GM19468 (cell line): Measurements from ENCODE around the gene ATG2B.
"Not testable (repeated sequence)": the region's sequence is repeated elsewhere in the genome, so short reads cannot be mapped to it uniquely, and the experiment has no call there.

Source experiments
- ATAC-seq: cut with Tn5 transposase; IDR thresholded peaks from one replicate; pipeline ENCODE4 v1.9.1; 2021; ENCODE audit warnings: mild to moderate bottlenecking, moderate library complexity, moderate number of reproducible peaks; ENCODE audit not compliant: unreplicated experiment; ENCODE audit errors: extremely low read depth

The ATG2B gene

DNA sequence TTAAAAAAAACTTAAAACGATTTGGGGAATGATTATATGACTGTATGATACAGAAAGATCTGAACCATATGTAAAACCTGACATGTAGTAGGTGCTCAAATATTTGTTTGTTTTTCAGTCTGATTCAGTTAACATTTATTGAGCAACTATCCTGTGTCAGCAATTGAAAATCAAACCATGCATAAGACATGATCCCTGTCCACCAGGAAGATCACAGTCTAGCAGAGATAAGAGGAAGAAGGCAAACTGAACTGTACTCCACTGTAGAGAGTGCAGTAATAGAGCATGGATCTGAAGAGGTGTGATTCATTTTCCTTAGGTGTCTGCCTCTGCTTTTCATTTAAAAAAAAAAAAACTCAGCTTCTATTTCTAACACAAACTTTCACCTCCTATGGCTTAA lies 20.9 kb upstream of the ATG2B start:
- ATAC-seq: no peak

DNA sequence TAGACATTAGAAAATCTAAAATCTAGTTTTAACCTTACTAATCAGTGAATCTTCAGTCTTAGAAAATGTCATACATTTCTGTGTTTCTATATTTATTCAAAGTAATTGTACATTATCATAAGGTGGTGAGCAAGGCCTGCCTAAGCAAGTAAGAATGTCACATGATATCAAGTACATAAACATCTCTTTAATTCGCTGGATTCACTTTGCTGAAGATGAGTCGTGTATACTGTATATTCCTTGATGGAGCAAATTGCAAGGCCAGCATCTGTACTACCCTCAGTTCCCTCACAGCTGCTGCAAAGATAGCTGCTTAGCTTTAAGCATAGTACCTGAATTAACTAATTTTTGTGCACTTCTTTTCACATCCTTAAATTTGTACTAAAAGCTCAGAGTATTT lies 20.3 kb upstream of the ATG2B start:
- ATAC-seq: no peak

DNA sequence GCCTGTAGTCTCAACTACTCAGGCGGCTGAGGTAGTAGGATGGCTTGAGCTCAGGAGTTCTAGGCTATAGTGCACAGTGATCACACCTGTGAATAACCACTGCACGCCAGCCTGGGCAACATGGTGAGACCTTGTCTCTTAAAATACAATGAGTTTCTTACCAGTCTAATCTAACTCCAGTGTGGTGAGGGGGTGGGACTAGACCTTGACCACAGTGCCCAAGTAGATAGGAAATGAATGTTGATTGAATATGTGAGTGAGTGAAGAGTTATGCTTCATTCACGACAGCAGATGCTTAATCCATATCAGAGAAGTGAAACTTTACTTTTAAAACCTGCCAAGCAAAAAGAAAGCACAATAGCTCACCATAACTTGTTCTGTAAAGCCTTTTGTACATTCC lies 17.6 kb upstream of the ATG2B start:
- peak; percentile 78 for ATAC-seq

DNA sequence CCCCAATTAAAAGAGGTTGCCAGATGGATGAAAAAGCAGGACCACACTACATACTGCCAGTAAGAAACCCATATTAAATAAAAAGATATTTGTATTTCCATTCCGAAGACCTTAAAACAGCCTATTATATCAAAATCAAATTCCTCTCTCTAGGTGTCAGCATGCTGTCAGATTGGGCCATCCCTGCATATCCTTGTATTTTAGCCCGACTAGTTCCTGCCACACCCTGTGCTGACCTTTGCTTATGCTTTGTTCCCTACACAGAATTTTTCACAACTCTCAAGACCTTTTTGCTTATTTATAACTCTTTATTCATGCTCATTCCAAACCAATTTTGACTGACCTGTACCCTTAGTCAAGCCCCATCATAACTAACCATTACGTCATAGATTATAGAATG lies 13.0 kb upstream of the ATG2B start:
- ATAC-seq: no peak

DNA sequence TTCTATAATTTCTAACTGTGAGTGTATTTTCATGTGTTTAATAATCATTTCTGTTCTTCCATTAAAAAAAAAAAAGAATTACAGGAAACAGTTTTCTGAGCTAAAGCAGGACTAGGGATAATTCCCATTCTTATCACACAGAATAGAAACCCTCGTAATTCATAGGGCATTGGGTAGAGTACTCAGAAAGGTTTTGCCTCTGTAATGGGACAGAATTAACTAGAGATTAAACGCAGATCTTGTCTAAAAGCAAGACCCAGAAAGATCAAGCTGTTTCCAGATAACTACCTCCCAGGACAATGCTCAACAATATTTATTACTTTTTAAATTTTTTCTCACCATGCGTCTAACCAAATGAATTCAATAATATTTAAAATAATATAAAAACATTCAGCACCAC lies 10.4 kb upstream of the ATG2B start:
- ATAC-seq: no peak

DNA sequence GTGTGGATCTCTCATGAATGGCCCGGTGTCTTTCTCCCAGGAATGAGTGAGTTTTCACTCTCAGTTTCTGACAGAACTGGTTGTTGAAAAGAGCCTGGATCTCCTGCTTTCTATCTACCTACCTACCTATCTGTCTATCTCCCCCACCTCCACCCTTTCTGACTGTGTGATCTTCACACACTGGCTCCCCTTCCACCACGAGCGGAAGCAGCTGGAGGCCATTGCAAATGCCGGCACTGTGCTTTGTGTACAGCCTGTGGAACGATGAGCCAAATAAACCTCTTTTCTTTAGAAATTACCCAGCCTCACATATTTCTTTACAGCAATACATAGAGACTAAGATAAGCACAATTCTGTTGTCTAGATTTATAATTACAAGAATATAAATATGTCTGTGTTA lies 7.4 kb upstream of the ATG2B start:
- no peak for ATAC-seq

DNA sequence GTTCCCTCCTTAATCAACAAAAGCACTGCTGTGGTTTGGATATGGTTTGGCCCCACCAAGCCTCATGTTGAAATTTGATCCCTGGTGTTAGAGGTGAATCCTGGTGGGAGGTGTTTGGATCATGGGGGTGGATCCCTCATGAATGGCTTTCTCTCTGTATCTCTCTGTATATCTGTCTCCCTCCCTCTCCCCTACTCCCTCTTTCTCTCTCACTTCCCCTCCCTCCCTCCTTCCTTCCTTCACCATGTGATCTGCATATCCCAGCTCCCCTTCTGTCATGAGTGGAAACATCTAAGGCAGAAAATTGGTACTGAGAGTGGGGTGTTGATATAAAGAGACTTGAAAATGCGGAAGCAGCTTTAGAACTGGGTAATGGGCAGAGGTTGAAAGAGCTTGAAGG lies 5.4 kb upstream of the ATG2B start:
- no peak for ATAC-seq

DNA sequence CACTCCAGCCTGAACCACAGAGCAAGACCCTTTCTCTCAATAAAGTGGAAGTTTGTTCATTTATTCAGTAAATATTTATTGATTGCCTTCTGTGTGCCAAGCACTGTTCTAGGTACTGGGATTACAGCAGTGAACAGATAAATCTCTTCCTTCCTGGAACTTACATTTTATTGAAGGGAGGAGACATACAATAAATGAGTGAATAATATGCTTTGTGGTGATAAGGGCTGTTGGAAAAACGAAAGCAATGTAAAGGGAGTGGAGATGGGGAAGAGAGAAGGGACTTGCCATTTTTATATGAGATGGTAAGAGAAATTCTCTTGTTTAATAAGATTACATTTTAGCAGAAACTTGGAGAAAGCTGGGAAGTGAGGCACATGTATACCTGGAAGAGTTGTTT lies 1.8 kb upstream of the ATG2B start:
- no peak for ATAC-seq

DNA sequence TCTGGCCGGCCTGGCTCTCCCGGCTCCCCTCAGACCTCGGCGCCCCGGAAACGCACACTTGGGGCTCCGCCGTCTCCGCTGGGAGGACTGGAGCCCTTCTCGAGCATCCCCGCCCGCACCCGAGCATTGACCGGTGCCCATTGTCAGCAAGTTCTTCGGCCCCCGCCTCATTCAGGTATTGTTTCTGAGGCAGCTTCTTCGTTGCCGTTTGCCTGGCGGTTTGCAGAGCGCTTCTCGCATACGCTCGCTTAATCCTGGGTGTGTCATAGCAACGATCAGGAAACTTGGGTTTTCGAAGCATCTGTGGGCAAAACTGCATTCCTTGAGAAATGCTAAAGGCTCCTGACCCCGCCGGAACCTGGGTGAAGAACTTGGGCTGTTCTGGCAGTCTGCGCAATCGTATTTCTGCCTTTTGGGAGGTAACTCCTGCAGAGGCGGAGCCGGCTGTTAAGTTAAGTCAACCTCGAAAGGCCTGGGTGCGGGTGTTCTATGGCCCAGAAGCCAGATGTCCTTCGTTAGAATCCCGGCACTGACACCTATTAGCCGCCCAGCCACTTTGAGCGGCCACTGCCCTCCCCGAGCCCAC lies 703 bp upstream of the ATG2B start:
- ATAC-seq: no peak

DNA sequence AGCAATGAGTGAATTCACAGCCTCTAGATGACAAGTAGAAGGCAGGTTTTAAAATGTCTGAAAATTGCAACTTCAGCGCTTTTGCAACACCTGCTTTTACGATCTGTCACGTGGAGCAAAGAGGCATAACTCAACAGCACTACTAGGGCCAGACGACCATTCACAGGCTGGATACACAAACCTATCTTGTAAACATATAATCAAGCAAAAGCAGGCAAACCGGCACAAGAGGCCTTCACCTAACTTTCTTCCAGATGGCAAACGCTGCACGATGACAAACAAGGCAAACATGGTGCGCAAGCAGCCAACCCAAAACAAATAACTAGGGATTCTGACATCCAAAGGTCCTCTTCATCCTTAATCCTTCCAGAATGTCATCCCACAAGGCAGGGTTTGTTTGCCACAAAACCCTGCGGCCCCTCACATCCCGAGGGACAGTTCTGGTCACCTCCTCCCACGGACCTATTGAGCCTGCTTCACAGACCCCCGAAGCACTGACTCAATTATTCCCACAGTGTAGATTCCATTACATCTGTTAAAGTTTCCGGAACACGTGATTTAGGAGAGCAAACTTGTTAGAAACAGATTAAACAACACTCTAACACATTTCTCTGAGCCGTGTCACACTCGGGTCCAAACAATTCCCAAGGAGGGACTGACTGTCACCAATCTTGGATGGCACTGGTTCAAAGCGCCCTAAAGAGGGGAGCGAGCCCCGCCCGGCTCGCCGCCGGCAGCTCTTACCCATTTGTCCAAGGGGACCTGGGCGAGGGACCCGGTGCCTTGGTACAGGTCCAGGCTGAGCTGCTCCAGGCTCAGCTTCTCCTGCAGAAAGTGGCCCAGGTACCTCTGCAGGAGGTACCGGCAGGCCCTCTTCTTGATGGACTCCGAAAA lies 823 bp downstream of the ATG2B start:
- peak; percentile 3 for ATAC-seq

DNA sequence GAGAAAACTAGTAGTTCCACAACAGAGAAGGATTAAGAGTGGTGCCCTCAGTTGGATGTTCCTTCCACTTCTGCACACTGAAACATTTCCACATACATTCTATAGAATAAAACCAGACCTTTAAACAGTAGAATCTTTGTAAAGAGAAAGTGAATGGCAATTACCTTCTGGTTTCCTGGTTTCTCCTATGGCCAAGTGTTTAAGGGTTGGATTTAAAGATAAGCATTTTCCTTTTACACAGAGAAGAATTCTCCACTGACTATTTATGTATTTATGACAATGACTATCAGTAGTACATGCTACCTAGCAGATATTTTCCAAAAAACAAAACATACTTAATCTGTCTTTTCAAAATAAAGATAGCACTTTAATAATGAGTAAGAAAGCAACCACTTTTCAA lies 3.2 kb downstream of the ATG2B start:
- no peak for ATAC-seq

DNA sequence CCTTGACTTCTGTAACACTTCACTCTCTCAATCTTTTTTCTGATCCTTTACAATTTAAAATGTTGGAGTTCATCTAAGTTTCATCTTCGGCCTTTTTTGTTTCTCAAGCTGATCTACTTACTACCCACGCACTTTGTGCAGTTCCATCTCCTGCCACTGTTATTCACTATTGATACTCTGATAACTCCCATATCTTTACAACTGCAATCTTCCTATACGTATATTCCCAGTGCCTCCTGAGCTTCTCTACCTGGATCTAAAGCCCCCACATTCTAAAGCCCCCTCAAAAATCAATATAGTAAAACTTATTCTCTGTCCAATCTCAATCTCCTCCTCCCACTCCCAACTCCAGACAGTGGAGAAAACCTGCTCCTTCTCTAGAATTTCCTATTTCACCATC lies 5.9 kb downstream of the ATG2B start:
- ATAC-seq: no peak

DNA sequence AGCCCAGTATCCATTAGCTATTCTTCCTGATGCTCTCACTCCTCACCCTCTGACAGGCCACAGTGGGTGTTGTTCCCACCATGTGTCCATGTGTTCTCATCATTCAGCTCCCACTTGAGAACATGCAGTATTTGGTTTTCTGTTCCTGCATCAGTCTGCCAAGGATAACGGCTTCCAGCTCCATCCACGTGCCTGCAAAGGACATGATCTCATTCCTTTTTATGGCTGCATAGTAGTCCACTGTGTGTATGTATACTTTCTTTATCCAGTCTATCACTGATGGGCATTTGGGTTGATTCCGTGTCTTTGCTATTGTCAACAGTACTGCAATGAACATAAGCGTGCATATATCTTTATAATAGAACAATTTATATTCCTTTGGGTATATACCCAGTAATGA lies 8.9 kb downstream of the ATG2B start:
- no peak for ATAC-seq

DNA sequence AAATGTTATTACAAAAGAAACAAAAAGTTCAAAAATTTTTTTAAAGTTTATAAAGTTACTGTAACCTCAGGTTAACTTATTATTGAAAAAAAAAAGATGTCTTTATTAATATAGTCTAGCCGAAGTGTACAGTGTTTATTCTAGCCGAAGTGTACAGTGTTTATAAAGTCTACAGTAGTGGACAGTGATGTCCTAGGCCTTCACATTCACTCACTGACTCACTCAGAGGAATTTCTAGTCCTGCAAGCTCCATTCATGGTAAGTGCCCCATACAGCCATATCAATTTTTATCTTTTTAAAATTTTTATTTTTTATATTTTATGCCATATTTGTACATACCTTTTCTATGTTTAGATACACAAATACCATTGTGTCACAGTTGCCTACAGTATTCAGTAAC lies 10.4 kb downstream of the ATG2B start:
- ATAC-seq: no peak

DNA sequence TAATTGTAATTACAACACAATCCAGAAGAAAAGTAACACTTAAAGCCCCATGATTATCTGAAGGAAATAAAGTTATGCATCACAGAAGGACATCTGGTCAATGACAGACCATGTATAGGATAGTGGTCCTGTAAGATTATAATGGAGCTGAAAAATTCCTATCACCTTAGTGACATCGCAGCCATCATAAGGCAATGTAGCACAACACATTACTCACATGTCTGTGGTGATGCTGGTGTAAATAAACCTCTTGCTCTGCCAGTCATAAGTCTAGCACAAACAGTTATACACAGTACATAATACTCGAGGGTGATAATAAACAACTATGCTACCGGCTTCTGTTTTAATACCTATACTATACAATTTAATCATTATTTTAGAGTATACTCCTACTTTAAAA lies 11.2 kb downstream of the ATG2B start:
- no peak for ATAC-seq

DNA sequence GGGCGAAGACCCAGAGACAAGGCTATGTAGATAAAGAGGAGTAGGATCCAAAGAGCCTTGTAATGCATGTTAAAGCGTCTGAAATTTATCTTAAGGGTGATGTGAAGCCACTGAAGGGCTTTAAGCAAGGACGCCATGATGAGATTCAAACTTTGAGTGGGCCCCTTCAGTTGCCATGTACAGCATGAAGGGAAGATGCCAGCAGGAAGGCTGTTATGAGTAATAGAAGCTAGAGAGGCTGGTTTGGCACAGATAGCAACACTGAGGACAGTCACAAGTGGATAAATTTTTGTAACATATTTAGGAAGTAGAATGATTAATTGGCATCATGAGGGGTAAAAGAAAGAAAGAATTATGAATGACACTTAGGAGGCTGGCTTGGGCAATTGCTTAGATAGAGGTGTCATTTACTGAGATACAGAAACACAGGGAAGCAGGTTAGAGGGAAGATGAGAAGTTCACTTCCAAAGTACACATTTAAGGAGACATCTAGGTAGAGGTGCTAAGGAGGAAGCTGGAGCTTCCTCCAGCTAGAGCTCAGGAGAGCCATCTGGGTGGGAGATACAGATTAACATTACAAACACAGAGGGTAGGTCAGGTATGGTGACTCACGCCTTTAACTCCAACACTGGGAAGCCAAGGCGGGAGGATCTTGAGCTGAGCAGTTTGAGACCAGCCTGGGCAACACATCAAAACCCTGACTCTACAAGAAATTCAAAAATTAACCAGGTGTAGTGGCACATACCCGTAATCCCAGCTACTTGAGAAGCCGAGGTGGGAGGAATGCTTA lies 13.7 kb downstream of the ATG2B start:
- no peak for ATAC-seq

DNA sequence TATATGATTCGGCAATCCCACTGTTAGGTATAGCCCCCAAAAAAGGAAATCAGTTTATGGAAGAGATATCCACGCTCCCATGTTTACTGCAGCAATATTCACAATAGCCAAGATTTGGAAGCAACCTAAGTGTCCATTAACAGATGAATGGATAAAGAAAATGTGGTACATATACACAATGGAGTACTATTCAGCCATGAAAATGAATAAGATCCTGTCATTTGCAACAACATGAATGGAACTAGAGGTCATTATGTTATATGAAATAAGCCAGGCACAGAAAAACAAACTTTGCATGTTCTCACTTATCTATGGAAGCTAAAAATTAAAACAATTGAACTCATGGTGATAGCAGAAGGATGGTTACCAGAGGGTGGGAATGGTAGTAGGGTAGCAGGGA lies 15.2 kb downstream of the ATG2B start:
- not testable (repeated sequence) for ATAC-seq

DNA sequence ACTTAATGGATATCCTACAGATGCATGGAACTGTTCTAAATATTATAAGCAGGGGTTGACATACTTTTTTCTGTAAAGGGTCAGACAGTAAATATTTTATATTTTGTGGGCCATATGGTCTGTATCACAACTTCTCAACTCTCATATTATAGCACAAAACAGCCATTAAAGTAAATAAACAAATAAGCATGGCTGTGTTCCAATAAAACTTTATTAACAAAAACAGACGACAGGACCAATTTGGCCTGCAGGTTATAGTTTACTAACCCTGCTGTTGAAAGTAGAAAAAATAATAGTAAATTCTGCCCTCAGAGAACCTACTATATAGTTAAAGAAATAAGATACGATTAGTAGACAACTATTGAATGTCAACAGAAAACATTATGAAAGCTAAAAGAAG lies 17.5 kb downstream of the ATG2B start:
- ATAC-seq: no peak

DNA sequence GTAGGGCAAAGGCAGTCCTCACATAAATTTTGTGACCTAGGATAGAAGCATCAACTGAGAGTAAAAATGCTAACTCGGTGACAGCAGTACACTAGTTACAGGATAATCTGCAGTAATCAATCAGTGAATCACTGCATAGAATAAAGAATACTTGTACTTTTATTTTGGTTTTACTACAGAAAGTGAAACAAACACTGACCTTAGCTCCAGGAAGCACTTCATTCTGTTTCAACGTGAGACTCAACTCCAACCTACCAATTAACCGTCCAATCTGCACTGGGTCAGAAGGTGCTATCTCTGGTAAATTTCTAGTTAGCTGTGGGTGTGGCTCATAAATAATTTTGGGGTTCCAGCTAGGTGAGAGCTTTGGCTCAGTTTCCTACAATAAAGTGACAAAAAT lies 21.8 kb downstream of the ATG2B start:
- ATAC-seq: no peak

DNA sequence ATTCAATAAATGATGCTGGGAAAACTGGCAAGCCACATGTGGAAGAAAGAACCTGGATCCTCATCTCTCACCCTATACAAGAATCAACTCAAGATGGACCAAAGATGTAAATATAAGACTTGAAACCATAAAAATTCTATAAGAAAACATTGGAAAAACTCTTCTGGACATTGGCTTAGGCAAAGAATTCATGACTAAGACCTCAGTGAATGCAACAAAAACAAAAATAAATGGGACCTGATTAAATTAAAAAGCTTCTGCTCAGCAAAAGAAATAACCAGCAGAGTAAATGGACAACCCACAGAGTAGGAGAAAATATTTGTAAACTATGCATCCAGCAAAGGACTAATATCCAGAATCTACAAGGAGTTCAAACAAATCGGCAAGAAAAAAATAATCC lies 24.6 kb downstream of the ATG2B start:
- no peak for ATAC-seq

DNA sequence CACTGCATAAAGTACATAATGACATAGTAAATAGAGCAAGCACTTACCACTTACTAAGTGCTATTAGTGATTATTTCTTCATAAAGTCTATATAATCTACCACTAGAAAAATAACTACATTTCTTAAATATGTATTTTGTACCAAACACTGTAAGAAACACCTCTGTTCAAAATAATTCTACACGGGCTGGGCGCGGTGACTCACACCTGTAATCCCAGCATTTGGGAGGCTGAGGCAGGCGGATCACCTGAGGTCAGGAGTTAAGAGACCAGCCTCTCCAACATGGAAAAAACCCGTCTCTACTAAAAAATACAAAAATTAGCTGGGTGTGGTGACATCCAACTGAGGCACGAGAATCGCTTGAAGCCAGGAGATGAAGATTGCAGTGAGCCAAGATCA lies 38.9 kb downstream of the ATG2B start:
- ATAC-seq: no peak
